Activated CD8-positive, alpha-beta memory T cell treated with anti-CD3 and anti-CD28 coated beads for 4 hours (primary cell): ENCODE measurements around the gene P2RY6.

Experiments used
- DNase-seq, 2 donors: peaks; one replicate each; pipeline ENCODE4 v3.0.0-alpha.2; 2020; ENCODE audit warnings: low read depth in 2 of 2

P2RY6 gene

DNA sequence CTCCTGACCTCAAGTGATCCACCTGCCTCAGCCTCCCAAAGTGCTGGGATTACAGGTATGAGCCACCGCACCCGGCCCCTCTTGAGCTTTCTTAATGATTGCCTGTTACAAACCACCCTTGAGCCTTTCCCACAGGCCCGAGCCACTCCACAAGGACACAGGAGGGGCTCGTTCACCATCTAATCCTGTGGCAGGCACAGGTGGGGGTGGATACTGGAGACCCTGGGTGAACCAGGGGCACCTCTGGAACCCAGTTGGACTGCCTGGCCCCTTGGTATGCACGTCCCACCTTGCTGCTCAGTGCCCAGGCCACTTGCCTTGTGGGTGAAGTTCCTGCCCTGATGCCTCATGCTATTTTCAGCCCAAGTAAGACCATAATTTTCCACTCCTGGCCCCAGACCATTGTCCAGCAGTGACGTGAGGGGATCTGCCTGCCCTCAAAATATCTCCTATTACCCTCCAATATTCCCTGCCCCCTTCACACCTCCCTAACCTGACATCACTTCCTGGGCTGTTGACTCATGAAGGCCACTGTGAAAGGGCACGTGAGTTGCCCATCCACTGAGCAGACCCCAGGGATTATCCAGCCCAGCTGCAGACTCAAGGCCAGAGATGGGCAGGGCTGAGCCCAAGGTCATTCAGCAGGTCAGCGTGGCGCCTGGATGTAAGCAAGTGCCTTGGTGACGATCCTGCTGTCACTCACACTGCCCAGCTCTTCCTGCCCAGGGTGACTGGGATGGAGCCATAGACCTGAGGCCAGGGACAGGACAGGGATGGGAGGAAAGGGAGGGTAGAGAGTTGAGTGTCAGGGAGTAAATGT is 34.5 kb upstream of the P2RY6 start:
- DNase-seq, result no peak

DNA sequence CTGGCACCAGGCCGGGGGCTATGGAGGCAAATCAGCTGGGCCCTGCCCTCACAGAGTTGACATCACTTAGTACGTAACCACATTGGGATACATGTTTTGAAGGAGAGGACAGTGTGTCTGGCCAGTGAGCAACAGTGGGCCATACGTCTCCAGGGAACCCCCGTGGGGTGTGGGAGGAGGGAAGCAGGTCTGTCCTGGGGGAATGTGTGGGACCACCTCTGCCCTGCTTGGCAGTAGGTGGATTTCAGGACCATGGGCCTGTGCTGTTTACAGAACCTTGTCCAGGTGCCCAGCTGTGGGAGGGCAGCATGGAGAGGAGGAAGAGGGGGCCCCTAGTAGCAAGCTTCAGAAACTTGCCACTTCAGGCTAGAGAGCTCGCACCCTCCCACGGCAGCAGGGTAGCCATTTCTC is 33.0 kb upstream of the P2RY6 start:
- no peak for DNase-seq

DNA sequence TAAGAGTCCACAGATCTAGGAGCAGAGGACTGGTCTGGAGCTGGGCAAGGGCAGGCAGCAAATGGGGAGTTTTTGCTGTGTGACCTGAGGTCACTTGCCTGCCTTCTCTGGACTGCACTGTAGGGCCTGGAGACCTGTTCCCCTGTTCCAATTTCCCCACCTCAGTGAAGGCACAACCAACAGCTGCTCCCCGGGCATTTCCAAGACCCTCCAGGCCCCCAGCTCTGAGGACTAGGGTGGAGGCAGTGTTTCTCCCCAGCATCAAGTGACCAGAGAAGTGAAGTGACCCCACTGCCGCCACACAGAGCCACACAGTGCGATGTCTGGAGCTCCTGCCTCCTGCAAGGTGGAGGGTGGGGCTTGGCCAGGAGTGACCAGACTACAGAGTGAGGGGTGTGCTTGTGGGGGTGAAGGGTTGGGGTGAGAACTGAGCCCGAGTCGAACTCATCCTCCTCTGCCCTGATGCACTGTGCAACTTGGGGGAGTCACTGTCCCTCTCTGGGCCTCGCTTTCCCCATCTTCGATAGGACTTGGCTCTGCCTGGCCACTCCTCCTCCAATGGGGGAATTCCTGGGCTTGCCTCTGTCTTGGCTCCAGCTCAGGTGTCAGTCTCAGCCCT is 32.5 kb upstream of the P2RY6 start:
- no peak for DNase-seq

DNA sequence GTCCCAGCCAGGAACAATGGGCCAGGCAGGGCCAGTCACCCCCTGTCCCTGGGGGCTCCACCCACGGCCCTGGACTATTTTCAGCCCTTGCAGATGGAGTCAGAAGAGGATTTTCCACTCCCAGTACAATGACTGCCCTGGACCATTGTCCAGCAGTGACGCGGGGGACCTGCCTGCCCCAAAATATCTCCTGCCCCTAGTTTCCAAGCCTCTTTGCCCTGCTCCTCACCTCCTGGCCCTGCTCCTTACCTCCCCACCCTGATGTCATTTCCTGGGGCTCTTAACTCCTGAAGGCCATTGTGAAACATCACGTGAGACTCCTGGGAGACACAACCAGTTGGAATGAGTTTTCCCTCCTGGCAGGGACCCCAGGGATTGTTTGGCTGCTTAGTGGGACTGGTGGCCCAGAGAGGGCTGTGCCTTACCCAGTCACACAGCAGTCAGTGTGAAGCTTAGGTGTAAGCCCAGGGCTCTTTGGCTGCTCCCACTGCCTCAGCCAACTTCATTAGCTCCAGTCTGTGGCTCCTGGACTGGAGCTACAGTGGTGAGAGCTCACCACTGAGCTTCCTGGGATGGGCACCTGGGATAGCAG is 31.9 kb upstream of the P2RY6 start:
- DNase-seq, result no peak

DNA sequence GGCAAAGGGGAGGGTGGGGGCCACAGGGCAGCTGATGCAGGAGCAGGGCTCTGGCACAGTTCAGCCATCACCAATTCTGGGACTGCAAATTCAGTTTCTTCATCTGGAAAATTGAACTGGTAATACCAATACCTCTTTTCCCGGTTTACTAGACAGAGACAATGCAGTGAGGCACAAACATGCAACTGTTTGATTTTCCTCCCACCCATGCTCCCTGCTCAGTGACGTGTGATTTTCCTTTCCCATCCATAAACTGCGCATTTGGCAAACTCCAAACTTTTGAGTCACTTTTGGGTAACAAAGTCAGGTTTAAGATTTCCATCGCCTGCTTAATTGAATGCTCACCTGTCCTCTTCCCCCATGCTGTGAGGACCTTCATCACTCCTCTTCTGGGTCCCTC is 30.8 kb upstream of the P2RY6 start:
- no peak for DNase-seq

DNA sequence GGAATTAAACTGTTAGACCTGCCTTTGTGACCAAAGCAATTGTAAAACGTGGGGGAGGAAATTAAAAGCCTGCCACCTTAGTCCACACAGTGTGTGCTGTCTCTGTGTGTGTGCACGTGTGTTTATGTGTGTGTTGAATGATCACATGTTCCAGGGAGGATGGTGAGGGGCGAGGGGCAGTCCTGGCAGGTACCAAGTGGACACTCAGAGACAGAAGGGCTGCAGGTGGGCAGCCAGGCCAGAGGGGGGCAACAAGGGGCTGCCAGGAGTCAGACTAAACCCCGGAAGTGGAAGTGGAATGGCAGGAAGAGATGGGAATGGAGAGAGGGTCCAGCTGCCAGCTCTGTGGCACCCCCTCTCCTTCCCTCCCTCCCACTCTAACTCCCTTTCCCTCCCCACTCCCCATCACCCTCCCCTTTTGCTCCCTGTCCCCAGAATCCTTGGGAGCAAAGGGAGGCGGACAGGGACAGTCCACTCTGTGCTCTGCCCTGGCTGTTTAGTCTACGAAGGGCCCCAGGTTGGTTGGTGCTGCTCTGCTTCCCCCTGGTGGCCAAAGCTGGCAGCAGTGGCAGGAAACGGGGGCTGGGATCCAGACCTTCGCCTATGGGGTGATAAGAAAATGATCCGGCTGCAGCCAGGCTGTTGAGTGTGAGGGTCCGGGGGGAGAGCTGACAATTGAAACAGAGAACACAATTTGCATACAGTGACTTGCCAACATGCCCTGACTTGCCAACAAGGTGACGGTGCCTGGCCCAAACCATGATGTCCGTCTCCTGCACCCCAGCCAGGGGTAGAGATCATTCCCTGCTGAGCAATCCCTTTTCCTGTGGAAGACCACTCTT is 29.7 kb upstream of the P2RY6 start:
- DNase-seq, result peak; percentile 33 to 44

DNA sequence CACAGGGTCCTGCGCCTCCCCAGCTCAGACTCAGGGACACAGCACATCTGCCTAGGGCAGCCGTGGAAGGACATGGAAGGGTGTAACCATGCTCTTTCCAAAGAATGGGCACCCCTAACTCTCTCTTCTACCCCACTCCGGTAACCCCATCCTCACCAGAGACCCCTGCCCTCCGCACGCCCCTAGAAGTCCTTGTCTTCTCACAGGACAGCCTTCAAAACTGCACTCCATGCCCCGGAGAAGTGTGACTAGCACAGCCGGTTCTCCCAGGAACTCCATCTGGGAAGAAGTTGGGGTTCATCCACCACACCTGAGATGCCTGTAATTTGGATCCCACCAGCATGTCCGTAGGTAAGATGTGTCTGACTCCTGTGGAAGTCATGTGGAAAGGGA is 29.0 kb upstream of the P2RY6 start:
- DNase-seq, result no peak

DNA sequence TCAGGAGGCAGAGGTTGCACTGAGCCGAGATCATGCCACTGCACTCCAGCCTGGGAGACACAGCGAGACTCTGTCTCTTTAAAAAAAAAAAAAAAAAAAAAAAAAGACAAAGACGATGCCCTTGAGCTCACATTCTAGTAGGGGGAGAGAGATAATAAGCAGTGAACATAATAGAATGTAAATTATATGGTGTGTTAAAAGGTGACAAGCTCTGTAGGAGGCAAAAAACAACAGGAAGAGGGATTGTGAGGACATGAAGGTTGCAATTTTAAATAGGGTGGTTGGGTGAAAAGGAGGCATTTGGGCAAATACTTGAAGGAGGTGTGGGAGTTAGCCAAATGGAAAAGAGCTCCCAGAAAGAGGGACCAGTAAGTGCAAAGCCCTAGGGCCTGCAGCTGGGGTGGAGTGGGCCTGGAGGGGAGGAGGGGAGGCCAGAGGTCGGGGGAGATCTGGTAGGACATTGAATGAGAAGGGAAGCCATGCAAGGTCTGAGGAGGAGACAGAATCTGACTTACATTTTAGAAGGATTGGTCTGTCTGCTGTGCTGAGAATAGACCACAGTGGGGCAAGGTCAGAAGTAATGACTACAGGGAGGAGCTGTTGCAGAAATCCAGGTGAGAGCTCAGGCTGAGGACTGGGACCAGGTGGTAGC is 27.4 kb upstream of the P2RY6 start:
- DNase-seq, result no peak

DNA sequence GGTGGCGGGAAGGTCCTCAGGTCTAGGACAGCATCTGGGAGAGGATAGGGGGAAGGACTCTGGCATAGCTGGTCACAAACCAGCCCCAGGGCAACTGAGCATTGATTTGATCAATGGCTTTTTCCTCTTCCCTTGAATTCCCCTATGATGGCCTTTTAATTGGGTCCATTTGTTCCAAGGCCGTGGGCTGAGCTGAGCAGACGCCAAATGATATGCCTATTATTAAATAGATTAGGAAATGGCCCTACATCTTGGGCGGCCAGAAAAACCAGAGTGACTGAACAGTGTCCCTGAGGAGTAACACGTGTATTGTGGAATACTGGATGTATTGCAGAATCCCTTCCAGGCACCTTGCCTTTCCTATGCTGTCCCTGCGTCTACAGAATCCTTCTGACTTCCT is 26.7 kb upstream of the P2RY6 start:
- no peak for DNase-seq

DNA sequence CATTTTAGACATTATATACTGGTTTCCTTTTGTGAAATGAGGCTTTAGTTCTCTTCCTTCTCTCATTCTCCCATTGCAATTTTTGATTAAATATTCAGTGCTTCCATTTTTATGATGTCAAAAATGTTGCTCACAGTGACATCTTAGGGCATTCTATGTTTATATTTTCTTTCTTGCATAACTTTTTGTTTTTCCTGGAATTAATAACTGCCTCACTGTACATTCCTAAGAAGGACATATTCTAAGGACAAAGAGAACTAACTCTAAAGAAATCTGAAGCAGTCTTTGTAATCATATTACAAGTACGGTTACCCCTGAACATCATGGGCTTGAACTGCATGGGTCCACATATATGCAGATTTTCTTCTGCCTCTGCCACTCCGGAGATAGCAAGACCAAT is 25.8 kb upstream of the P2RY6 start:
- DNase-seq, result no peak

DNA sequence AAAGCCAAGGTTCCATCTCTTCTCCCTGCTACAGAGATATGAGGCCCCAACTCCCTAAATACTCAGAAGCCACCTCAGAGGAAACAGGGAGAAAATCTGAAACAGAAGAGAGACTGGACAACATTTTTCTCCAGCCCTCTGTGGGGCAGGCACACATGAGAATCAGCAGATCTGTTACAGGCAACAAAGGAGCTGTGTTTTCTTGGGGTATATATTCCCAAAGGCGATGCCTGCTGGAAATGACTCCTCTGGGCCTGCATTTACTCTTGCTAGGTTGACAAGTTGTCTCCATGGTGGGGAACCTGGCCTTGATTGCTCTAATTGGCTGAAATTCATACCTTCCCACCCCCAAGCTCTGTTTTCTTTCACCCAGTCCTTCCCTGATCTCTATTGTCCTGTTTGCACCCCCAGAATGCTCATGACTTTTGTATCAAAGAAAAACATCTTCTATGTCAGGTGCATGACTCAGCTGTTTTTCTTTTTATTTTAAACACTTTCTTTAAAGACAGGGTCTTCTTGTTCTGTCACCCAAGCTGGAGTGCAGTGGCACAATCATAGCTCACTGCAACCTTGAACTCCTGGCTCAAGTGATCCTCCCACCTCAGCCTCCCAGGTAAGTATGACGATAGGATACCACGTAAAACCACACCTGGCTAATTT is 23.5 kb upstream of the P2RY6 start:
- DNase-seq, result no peak

DNA sequence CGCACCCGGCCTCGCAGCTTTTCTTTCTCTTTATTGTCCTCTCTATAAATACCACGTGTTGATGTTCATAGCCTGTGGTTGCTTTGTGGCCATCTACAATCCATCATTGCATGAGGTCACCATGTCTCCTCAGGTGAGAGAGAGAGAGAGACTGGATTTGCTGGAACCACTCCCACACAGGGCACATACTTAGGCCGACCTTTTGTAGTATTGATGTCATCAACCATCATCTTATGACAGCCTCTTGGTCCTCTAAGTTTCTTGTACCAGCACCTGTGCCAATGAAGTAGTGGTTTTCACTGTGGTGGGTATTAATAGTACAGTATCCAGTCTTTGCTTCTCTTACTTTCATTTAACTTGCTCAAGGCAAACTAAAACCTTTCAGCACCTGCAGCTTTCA is 22.8 kb upstream of the P2RY6 start:
- DNase-seq, result no peak

DNA sequence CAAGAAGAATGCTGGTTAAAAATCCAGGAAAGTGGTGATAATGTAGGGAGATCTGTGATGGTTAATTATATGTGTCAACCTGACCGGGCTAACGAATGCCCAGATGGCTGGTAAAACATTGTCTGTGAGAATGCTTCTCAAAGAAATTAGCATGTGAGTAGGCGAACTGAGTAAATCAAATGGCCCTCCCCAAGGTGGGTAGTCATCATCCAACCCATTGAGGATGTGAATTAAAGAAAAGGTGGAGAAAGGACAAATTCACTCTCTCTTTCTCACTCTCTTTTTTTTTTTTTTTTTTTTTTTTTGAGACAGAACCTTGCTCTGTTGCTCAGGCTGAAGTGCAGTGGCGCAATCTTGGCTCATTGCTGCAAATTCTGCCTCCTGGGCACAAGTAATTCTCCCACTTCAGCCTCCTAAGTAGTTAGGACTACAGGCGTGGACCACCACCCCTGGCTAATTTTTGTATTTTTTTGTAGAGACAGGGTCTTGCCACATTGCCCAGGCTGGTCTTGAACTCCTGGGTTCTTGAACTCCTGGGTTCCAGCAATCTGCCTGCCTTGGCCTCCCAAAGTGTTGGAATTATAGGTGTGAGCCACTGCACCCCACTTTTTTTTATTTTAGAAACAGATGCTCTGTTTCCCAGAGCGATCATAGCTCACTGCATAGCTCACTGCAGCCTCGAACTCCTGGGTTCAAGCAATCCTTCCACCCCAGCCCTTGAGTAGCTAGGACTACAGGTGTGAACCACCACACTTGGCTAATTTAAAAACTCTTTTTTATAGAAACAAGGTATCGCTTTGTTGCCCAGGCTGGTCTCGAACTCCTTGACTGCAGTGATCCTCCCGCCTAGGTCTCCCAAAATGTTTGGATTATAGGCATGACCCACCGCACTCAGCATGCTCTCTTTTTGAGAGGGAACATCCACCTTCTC is 22.0 kb upstream of the P2RY6 start:
- no peak for DNase-seq

DNA sequence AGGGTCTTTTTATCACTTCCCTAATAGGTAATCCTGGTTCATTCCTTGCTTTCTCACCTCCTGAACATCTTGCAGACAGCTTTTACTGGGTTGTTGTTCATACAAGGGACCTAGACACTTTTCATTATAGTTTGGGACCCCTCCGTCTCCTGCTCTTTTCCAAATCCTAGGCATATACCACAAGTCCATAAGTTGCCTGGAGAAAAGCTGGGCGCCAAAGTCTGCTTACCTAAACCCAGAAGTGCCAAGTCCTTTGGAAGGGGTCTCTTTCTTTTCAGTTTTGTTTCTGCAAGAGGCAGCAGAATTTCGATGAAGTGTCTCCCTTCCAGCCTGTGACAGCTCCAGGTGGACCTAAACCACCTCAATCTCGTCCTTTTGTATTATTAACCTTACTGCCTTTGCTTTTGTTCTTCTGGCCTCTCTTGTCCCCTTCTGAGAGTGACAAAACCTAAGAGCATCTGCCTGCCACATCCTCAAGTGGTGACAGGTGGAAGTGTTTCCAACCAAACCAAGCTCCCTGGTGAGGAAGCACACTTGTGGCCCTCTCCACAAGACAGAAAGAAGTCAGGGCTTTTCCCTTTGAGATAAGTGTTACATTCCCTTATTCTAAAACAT is 19.5 kb upstream of the P2RY6 start:
- DNase-seq, result no peak

DNA sequence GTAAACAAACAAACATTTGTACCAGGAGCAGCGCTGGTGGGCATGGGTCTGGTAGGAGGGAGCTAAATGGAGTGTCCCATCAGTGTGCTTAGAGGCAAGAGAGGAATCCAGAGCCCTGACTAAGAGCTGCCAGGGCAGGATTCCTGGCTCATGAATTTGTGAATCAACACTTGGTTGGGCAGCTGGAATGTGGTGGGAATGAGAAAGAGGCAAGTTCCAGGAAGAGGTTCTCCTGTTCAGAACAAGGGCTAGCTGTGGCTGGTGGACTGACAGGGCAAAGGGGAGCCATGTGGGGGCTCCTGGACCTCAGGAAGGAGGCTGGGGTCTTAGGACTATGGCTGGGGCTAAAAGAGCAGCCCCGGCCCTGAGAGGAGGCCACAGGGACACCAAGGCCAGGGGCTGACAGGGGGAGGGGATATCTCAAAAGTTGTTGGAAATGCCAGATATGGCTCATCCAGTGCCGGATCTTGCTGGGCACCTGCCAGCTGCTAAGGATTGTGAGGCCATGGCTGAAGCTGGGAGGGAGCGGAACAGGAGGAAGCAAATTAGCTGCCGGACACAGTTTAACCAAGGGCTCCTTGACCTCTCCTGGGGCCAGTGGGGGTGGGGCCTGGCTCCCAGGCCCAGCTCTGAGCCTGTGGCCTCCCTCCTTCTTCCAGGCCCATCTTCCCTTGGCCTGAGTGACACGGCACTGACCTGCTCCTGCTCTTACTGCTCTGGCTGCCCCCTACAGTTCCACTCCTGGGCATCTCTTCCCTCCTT is 14.6 kb upstream of the P2RY6 start:
- no peak for DNase-seq

DNA sequence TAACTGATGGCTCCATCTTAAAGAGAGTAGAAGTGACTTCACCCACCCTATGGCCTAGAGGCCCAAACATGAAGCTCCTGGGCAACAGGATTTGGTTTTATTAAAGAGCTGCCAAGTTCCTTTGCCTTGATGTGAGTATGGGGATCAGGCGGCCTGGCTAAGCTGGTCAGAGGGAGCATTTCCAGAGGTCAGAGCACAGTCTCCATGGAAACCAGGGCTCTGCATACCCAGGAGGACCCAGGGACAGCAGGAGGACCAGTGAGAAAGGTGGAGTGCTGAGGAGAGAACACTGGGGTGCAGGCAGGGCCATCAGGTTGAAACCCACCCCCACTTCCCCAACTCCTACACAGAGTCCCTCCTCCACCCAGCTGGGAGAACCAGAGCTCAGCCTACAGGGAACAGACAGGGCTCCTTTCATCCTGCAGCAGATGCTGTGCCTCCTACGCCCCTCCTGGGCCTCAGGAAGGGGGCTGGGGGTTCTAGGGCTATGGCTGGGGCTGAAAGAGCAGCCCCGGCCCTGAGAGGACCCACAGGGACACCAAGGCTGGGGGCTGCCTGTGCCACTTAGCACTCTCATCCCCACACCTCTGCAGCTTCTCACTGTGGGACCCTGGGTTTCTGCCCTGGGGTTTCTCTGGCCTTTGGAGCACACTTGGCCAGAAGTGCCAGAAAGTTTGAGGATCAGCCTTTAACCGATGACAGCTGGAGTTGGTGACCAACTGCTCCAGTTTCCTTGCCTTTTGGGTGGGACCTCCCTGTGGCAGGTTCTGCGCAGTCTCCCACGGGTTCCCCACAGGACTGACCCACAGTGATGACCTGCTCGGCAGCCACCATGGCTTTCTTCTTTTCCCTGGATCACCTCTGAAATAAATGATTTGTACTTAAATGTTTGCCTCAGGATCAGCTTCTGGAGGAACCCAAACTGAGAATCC is 13.8 kb upstream of the P2RY6 start:
- DNase-seq, result no peak

DNA sequence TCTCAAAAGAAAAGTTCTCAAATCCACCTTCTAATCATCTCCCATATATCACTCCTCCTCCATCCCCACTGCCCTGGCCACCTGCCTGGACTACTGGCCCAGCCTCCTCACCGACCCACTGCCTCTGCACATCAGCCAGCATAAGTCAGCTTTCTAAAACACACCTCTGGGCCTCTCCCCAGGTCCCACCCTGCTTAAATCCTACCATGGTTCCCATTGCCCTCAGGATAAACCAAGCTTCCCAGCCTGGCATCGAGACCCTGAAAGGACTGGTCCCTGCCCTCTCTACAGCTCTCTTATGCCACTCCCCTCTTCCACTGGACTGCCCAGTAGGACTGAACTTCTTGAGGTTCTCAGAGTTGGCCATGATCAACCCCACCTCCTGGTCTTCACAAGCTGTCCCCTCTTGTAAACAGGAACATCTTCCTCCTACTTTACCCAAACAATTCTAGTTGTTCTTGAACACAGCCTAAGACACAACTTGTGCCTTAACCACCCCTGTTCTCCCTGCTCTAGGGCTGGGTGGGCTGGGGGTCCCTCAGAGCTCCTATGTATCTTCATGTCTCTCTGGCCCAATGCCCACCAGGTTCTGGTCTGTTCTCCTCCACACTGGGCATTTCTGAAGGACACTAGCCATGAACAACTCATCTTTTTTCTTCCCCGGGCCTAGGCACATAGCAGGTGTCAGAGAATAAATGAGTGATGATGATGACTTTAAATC is 12.6 kb upstream of the P2RY6 start:
- no peak for DNase-seq
